HG02571 (cell line): ENCODE results near the gene ELOB.

ENCODE experiments used
- ATAC-seq: cut with Tn5 transposase; IDR thresholded peaks from one replicate; pipeline ENCODE4 v1.9.1; 2021; ENCODE audit warnings: mild to moderate bottlenecking, moderate library complexity; ENCODE audit not compliant: unreplicated experiment

Gene ELOB

GRCh38 chr16:2769675-2770056 is 7.4 kb downstream of the ELOB start:
- no peak for ATAC-seq

- ATAC-seq: no peak
Measured at GRCh38 chr16:2769100-2769529, 8.0 kb downstream of the ELOB start.

GRCh38 chr16:2768403-2769089 is 8.5 kb downstream of the ELOB start:
- no peak for ATAC-seq

- no peak for ATAC-seq
Measured at GRCh38 chr16:2767891-2768290, 9.2 kb downstream of the ELOB start.

GRCh38 chr16:2767140-2767731 is 9.8 kb downstream of the ELOB start:
- ATAC-seq: no peak

GRCh38 chr16:2766430-2767139 is 10.5 kb downstream of the ELOB start:
- no peak for ATAC-seq

- ATAC-seq: no peak
Measured at GRCh38 chr16:2765462-2766404, 11.3 kb downstream of the ELOB start.

GRCh38 chr16:2764718-2765117 is 12.4 kb downstream of the ELOB start:
- ATAC-seq: no peak

GRCh38 chr16:2763173-2763572 is 13.9 kb downstream of the ELOB start:
- ATAC-seq: no peak

GRCh38 chr16:2762711-2763110 is 14.4 kb downstream of the ELOB start:
- ATAC-seq: no peak

- ATAC-seq: no peak
Measured at GRCh38 chr16:2761886-2762583, 15.0 kb downstream of the ELOB start.

GRCh38 chr16:2761472-2761871 is 15.6 kb downstream of the ELOB start:
- ATAC-seq: no peak

- ATAC-seq: no peak
Measured at GRCh38 chr16:2757344-2757743, 19.7 kb downstream of the ELOB start.

GRCh38 chr16:2756288-2757015 is 20.6 kb downstream of the ELOB start:
- no peak for ATAC-seq

- no peak for ATAC-seq
Measured at GRCh38 chr16:2755158-2755557, 21.9 kb downstream of the ELOB start.

- no peak for ATAC-seq
Measured at GRCh38 chr16:2753733-2754020, 23.4 kb downstream of the ELOB start.

GRCh38 chr16:2752850-2753732 is 24.0 kb downstream of the ELOB start:
- ATAC-seq: peak; percentile 47

- peak; percentile 72 for ATAC-seq
Measured at GRCh38 chr16:2752035-2752849, 24.8 kb downstream of the ELOB start, which contains the start of gene SRRM2. Gene SRRM2 (plus strand): TSS chr16:2752638. CDS start chr16:2756365, 3,727 bp downstream.
